Endodermal cell (in vitro differentiated cells): Measurements from ENCODE around the gene EEPD1. TPM values are rescaled to one million over a fixed set of nuclear protein-coding genes. Genes with fewer than 3 reads are reported as not detected.

Experiments
- DNase-seq: peaks from one replicate; pipeline ENCODE4 v3.0.0-alpha.2; 2017
- H3K27ac ChIP-seq: 2 replicates; pipeline ENCODE4 v1.5.1; 2013; ENCODE audit warnings: mild to moderate bottlenecking, low read depth, low read length, moderate library complexity
- H3K27me3 ChIP-seq: 2 replicates; pipeline ENCODE4 v1.6.1; 2013; ENCODE audit warnings: mild to moderate bottlenecking, low read length, moderate library complexity; ENCODE audit not compliant: insufficient read depth, control insufficient read depth, poor library complexity, severe bottlenecking
- H3K36me3 ChIP-seq: 2 replicates; pipeline ENCODE4 v1.7.0; 2013; ENCODE audit warnings: mild to moderate bottlenecking, low read length, moderate library complexity; ENCODE audit not compliant: control insufficient read depth, insufficient read depth
- H3K4me1 ChIP-seq: one replicate; pipeline ENCODE4 v1.7.0; 2013; ENCODE audit warnings: low read length; ENCODE audit not compliant: control insufficient read depth, insufficient read depth
- H3K4me3 ChIP-seq: 2 replicates; pipeline ENCODE4 v1.5.1; 2013; ENCODE audit warnings: mild to moderate bottlenecking, low read length, moderate library complexity
- H3K9ac ChIP-seq: 2 replicates; pipeline ENCODE4 v1.6.1; 2013; ENCODE audit warnings: mild to moderate bottlenecking, low read length, moderate library complexity; ENCODE audit not compliant: poor library complexity, severe bottlenecking; ENCODE audit errors: extremely low read depth
- H3K9me3 ChIP-seq: 2 replicates; pipeline ENCODE4 v1.6.1; 2013; ENCODE audit warnings: mild to moderate bottlenecking, low read length, moderate library complexity; ENCODE audit not compliant: control insufficient read depth
- H3K27ac Mint-ChIP-seq: 2 replicates; pipeline ENCODE4 v1.8.0; 2020; ENCODE audit warnings: mixed read lengths
- H3K27me3 Mint-ChIP-seq: 2 replicates; pipeline ENCODE4 v1.8.0; 2021; ENCODE audit warnings: mild to moderate bottlenecking, mixed read lengths; ENCODE audit not compliant: insufficient read depth
- H3K36me3 Mint-ChIP-seq: 2 replicates; pipeline ENCODE4 v1.8.0; 2020; ENCODE audit warnings: low read depth, mixed read lengths
- H3K4me1 Mint-ChIP-seq: 2 replicates; pipeline ENCODE4 v1.8.0; 2020; ENCODE audit warnings: mixed read lengths
- H3K4me3 Mint-ChIP-seq: 2 replicates; pipeline ENCODE4 v1.8.0; 2020; ENCODE audit warnings: mild to moderate bottlenecking, moderate library complexity, mixed read lengths
- H3K9me3 Mint-ChIP-seq: 2 replicates; pipeline ENCODE4 v1.8.0; 2020; ENCODE audit warnings: mild to moderate bottlenecking, mixed read lengths
- WGBS, 2 experiments: methylation state at CpG; one replicate each; pipeline versions ENCODE4 v1.1.5 to v1.1.7; 2013; ENCODE audit warnings: missing lambda C conversion rate in 2 of 2, mixed read lengths in 1 of 2; ENCODE audit not compliant: insufficient coverage in 1 of 2, insufficient read length in 1 of 2; 5-methylcytosine and 5-hydroxymethylcytosine counted together
- total RNA-seq, 2 donors: library from RNA; stranded (reverse); fragmentation: NEBNext Ultra II Directional in 1 of 2; extraction: Animal tissue kit (Norgen Biotek cat#: 25700) in 1 of 2; gene quantifications; 2 replicates in 1 of 2; 3 replicates in 1 of 2; pipeline ENCODE4 v1.2.1, GENCODE V29; 2021
- TF ChIP-seq, protein P1 (sequence below): fragments of 200-600 bp; sonication (generic); conservative IDR thresholded peaks from 2 replicates; pipeline ENCODE4 v1.5.0; 2021; ENCODE audit warnings: antibody characterized with exemption, mild to moderate bottlenecking

EEPD1 gene
- total RNA-seq, 2 donors from 2014 or later = 9.7 to 11.4 TPM

DNA sequence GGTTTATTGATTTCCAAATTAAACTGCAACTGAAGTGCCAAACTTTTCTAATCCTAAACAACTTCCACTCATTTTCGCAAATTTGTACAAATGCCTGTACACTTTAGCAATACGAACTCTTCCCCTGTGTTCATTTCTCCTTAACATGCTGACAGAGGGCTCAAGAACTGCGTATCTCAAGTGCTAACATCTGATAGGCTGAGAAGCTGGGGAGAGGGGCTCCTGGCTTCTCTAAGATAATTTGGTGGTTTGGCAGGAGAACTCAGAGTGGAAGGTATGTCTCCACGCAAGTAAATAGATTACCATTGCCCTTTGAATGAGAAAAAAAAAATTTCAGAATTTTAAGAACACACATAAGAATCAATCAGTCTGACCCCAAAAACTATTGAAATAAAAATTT is 183.3 kb downstream of the EEPD1 start:
- no peaks in the 10 kb centered on the region for H3K4me1 Mint-ChIP-seq
- Histone ChIP-seq H3K27me3 (no peaks in the 10 kb centered on the region), H3K9ac (no peak overlapping the region), H3K4me3 (no peak overlapping the region), H3K36me3 (peaks cover 14% of the 10 kb centered on the region), H3K9me3 (peaks cover 9% of the 10 kb centered on the region), H3K27ac (no peak overlapping the region), H3K4me1 (no peaks in the 10 kb centered on the region)
- H3K9me3 Mint-ChIP-seq = peaks cover 18% of the 10 kb centered on the region
- DNase-seq = no peak
- H3K36me3 Mint-ChIP-seq = peaks cover 28% of the 10 kb centered on the region
- H3K27ac Mint-ChIP-seq = no peak overlapping the region
- 94% methylated on average over 3 of the region's 4 CpGs; no CpG with 5 or more reads in 1 of the 2 experiments for WGBS, 2 experiments
- TF ChIP-seq, protein P1, sequence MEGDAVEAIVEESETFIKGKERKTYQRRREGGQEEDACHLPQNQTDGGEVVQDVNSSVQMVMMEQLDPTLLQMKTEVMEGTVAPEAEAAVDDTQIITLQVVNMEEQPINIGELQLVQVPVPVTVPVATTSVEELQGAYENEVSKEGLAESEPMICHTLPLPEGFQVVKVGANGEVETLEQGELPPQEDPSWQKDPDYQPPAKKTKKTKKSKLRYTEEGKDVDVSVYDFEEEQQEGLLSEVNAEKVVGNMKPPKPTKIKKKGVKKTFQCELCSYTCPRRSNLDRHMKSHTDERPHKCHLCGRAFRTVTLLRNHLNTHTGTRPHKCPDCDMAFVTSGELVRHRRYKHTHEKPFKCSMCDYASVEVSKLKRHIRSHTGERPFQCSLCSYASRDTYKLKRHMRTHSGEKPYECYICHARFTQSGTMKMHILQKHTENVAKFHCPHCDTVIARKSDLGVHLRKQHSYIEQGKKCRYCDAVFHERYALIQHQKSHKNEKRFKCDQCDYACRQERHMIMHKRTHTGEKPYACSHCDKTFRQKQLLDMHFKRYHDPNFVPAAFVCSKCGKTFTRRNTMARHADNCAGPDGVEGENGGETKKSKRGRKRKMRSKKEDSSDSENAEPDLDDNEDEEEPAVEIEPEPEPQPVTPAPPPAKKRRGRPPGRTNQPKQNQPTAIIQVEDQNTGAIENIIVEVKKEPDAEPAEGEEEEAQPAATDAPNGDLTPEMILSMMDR = no peak
- no peak overlapping the region for H3K4me3 Mint-ChIP-seq
- H3K27me3 Mint-ChIP-seq = no peaks in the 10 kb centered on the region

DNA sequence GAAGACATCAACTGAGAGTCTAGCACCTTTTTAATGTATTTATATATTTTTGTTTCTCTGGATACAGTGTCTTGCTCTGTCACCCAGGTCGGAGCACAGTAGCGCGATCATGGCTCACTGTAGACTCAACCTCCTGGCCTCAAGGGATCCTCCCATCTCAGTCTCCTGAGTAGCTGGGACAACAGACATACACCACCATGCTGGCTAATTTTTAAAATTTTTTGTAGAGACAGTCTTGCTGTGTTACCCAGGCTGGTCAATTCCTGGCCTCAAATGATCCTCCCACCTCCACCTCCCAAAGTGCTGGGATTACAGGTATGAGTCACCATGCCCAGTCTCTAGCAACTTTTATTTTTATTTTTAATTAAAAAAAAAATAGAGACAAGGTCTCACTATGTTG is 185.2 kb downstream of the EEPD1 start:
- no peaks in the 10 kb centered on the region for H3K27me3 Mint-ChIP-seq
- H3K4me3 Mint-ChIP-seq = no peak overlapping the region
- TF ChIP-seq, protein P1 = no peak
- no peak overlapping the region for H3K27ac Mint-ChIP-seq
- Histone ChIP-seq H3K27me3 (no peaks in the 10 kb centered on the region), H3K27ac (no peak overlapping the region), H3K4me3 (no peak overlapping the region), H3K9me3 (peaks cover 7% of the 10 kb centered on the region), H3K9ac (no peak overlapping the region), H3K36me3 (peaks cover 10% of the 10 kb centered on the region), H3K4me1 (no peaks in the 10 kb centered on the region)
- H3K36me3 Mint-ChIP-seq = peaks cover 12% of the 10 kb centered on the region
- no peak for DNase-seq
- H3K9me3 Mint-ChIP-seq = peaks cover 7% of the 10 kb centered on the region
- no peaks in the 10 kb centered on the region for H3K4me1 Mint-ChIP-seq
- 88 to 100% methylated on average over 1 to 3 of the region's 3 CpGs for WGBS, 2 experiments

DNA sequence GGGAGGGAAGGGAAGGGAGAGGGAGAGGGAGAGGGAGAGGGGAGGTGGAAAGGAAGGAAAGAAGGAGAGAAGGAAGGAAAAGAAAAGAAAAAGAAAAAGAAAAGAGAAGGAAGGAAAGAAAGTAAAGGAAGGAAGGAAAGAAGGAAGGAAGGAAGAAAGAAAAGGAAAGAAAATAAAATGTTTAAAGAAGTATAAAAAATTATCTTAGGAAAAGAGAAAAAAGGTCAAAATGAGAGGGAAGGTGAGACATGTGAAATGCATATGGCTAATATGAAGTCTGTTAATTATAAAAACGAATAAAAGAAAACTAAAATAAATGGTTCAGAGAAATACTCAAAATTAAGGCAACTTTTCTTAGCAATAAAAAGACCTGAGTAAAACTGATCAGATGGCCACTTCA is 190.5 kb downstream of the EEPD1 start:
- Mint-ChIP-seq H3K4me1 (peaks cover 6% of the 10 kb centered on the region), H3K9me3 (peaks cover 5% of the 10 kb centered on the region), H3K4me3 (no peak overlapping the region), H3K36me3 (peaks cover 4% of the 10 kb centered on the region), H3K27me3 (no peaks in the 10 kb centered on the region), H3K27ac (no peak overlapping the region)
- H3K9me3 ChIP-seq = peaks cover 8% of the 10 kb centered on the region
- TF ChIP-seq, protein P1 = no peak
- H3K9ac ChIP-seq = no peak overlapping the region
- H3K4me1 ChIP-seq = no peaks in the 10 kb centered on the region
- H3K27me3 ChIP-seq = no peaks in the 10 kb centered on the region
- no peak overlapping the region for H3K4me3 ChIP-seq
- DNase-seq = no peak
- 93% methylated on average over 1 of the region's 1 CpG; no CpG with 5 or more reads in 1 of the 2 experiments for WGBS, 2 experiments
- no peaks in the 10 kb centered on the region for H3K36me3 ChIP-seq
- H3K27ac ChIP-seq = no peak overlapping the region
